PC-9 (cell line): Measurements from ENCODE around the gene ARHGAP22. TPM values are rescaled to one million over a fixed set of nuclear protein-coding genes. Genes with fewer than 3 reads are reported as not detected.

Experiments
- BruUV-seq: library from RNA; stranded (reverse); fragments of 400-500 nt; replicated peaks from 2 replicates; lab custom pipeline; 2021; lab: Mats Ljungman, UMichigan
- CTCF ChIA-PET: fragments of 300-600 bp; sonication (Branson Sonifier 250); formaldehyde crosslinking; loops from one replicate; lab custom pipeline; 2022; ENCODE audit warnings: antibody characterized with exemption; lab: Charles Lee
- POLR2A ChIA-PET: fragments of 300-600 bp; sonication (Branson Sonifier 250); formaldehyde crosslinking; loops from one replicate; lab custom pipeline; 2022; ENCODE audit warnings: antibody characterized with exemption; ENCODE audit not compliant: unreplicated experiment; lab: Charles Lee
- DNase-seq, 2 experiments: peaks; one replicate each; pipeline versions ENCODE4 v3.0.0 to v3.0.0-alpha.2; 2015 to 2022; ENCODE audit warnings: mixed read lengths in 1 of 2
- H2AFZ ChIP-seq: fragments of 200-600 bp; sonication (generic); 2 replicates; pipeline ENCODE4 v1.8.1; 2017; ENCODE audit warnings: antibody characterized with exemption
- H3F3A ChIP-seq: fragments of 200-600 bp; sonication (generic); 2 replicates; pipeline ENCODE4 v1.8.1; 2017; ENCODE audit warnings: antibody characterized with exemption, mild to moderate bottlenecking, low read depth; ENCODE audit not compliant: insufficient read depth
- H3K27ac ChIP-seq: fragments of 200-600 bp; sonication (generic); 2 replicates; pipeline ENCODE4 v1.6.1; 2016; ENCODE audit warnings: mixed run types
- H3K27me3 ChIP-seq: fragments of 200-600 bp; sonication (generic); 2 replicates; pipeline ENCODE4 v1.6.1; 2016; ENCODE audit warnings: low read depth, mixed run types; ENCODE audit not compliant: insufficient read depth
- H3K36me3 ChIP-seq: fragments of 200-600 bp; sonication (generic); 2 replicates; pipeline ENCODE4 v1.6.1; 2016; ENCODE audit warnings: low read depth, mixed run types
- H3K4me1 ChIP-seq: fragments of 200-600 bp; sonication (generic); replicated peaks from 2 replicates; pipeline ENCODE4 v1.6.1; 2016; ENCODE audit warnings: mixed run types; ENCODE audit not compliant: insufficient read depth
- H3K4me2 ChIP-seq: fragments of 200-600 bp; sonication (generic); 2 replicates; pipeline ENCODE4 v1.6.1; 2017; ENCODE audit warnings: mixed run types
- H3K4me3 ChIP-seq: fragments of 200-600 bp; sonication (generic); 2 replicates; pipeline ENCODE4 v1.6.1; 2016; ENCODE audit warnings: mixed run types
- H3K79me2 ChIP-seq: fragments of 200-600 bp; sonication (generic); 2 replicates; pipeline ENCODE4 v1.6.1; 2017; ENCODE audit warnings: low read depth, mixed run types
- H3K9me2 ChIP-seq: fragments of 200-600 bp; sonication (generic); 2 replicates; pipeline ENCODE4 v1.8.1; 2017; ENCODE audit warnings: mild to moderate bottlenecking; ENCODE audit not compliant: insufficient read depth
- H3K9me3 ChIP-seq: fragments of 200-600 bp; sonication (generic); 2 replicates; pipeline ENCODE4 v1.8.1; 2016; ENCODE audit warnings: low read depth; ENCODE audit not compliant: insufficient read depth
- H4K20me1 ChIP-seq: fragments of 200-600 bp; sonication (generic); 2 replicates; pipeline ENCODE4 v1.8.1; 2017; ENCODE audit not compliant: insufficient read depth
- EZH2 ChIP-seq: fragments of 200-600 bp; sonication (generic); IDR thresholded peaks from 2 replicates; pipeline ENCODE4 v1.8.0; 2017; ENCODE audit warnings: antibody characterized with exemption, low read depth
- intact Hi-C: fragments of 100-400 bp; cut with micrococcal nuclease; formaldehyde crosslinking; loops from one replicate; pipeline ENCODE4 v1.10.0; 2022; ENCODE audit not compliant: unreplicated experiment
- total RNA-seq: library from RNA; stranded (reverse); gene quantifications from 2 replicates; pipeline ENCODE4 v1.2.3, GENCODE V29; 2021
- TF ChIP-seq, protein P1 (sequence below): fragments of 200-600 bp; sonication (generic); conservative IDR thresholded peaks from 2 replicates; pipeline ENCODE4 v1.6.1; 2017; ENCODE audit warnings: mixed run types, antibody characterized with exemption, mild to moderate bottlenecking, moderate library complexity

The ARHGAP22 gene
- total RNA-seq, 1 experiment from 2014 or later, result 4.0 TPM

GRCh38 chr10:48568546-48568945, 36.3 kb downstream of the ARHGAP22 start:
- ChIA-PET CTCF (no interaction called here), POLR2A (no interaction called here)
- Histone ChIP-seq H3K27me3 (no peaks in the 10 kb centered on the region), H3K4me2 (no peak overlapping the region), H2AFZ (no peak overlapping the region), H3F3A (no peaks in the 10 kb centered on the region), H3K9me2 (peaks cover 7% of the 10 kb centered on the region; the same call in 1 of the 2 replicates), H3K79me2 (no peaks in the 10 kb centered on the region), H3K4me3 (no peak overlapping the region), H4K20me1 (no peaks in the 10 kb centered on the region), H3K9me3 (no peaks in the 10 kb centered on the region), H3K4me1 (no peaks in the 10 kb centered on the region), H3K36me3 (no peaks in the 10 kb centered on the region), H3K27ac (no peak overlapping the region)
- no peak for DNase-seq
- intact Hi-C loops, result no loop called here
- BruUV-seq, result no TSS peak
- TF ChIP-seq, protein P1, sequence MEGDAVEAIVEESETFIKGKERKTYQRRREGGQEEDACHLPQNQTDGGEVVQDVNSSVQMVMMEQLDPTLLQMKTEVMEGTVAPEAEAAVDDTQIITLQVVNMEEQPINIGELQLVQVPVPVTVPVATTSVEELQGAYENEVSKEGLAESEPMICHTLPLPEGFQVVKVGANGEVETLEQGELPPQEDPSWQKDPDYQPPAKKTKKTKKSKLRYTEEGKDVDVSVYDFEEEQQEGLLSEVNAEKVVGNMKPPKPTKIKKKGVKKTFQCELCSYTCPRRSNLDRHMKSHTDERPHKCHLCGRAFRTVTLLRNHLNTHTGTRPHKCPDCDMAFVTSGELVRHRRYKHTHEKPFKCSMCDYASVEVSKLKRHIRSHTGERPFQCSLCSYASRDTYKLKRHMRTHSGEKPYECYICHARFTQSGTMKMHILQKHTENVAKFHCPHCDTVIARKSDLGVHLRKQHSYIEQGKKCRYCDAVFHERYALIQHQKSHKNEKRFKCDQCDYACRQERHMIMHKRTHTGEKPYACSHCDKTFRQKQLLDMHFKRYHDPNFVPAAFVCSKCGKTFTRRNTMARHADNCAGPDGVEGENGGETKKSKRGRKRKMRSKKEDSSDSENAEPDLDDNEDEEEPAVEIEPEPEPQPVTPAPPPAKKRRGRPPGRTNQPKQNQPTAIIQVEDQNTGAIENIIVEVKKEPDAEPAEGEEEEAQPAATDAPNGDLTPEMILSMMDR, result no peak
- TF ChIP-seq EZH2, result no peak

- no TSS peak for BruUV-seq
- no peaks in the 10 kb centered on the region for H3K36me3 ChIP-seq
- no peaks in the 10 kb centered on the region for H3K79me2 ChIP-seq
- H4K20me1 ChIP-seq, result no peaks in the 10 kb centered on the region
- no peaks in the 10 kb centered on the region for H3K27me3 ChIP-seq
- no peaks in the 10 kb centered on the region for H3K9me3 ChIP-seq
- no peak overlapping the region for H3K4me2 ChIP-seq
- CTCF ChIA-PET, result no interaction called here
- peaks cover 7% of the 10 kb centered on the region; the same call in 1 of the 2 replicates for H3K9me2 ChIP-seq
- TF ChIP-seq EZH2, result no peak
- TF ChIP-seq, protein P1, result no peak
- no peak overlapping the region for H3K4me3 ChIP-seq
- no peak for DNase-seq
- intact Hi-C loops, result no loop called here
- POLR2A ChIA-PET, result no interaction called here
- H2AFZ ChIP-seq, result no peak overlapping the region
- no peaks in the 10 kb centered on the region for H3F3A ChIP-seq
- no peaks in the 10 kb centered on the region for H3K4me1 ChIP-seq
- no peak overlapping the region for H3K27ac ChIP-seq
Measured at GRCh38 chr10:48568131-48568530, 36.7 kb downstream of the ARHGAP22 start.

DNA sequence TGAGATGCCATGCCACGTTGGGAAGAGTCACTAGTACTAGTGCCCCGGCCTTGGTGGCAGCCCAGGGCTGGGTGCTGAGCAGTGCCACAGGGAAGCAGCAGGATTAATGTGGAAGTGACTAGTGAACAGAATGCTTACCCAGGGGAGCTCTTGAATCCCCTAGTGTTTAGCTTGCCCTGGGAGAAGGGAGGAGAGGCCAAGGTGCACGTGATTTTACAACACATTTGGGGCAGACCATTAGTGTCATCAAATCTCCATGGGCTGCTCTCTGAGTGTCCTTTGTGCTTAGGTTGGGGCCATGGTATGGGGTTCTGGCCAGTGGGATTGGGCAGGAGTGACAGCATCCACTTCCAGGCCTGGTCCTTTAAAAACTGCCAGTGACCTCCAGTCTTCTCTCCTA, 37.5 kb downstream of the ARHGAP22 start:
- ChIA-PET POLR2A (no interaction called here), CTCF (no interaction called here)
- Histone ChIP-seq H3K27ac (no peak overlapping the region), H3K27me3 (no peaks in the 10 kb centered on the region), H4K20me1 (no peaks in the 10 kb centered on the region), H3K9me2 (peaks cover 7% of the 10 kb centered on the region; the same call in 1 of the 2 replicates), H3K4me2 (no peak overlapping the region), H3K4me3 (no peak overlapping the region), H3F3A (no peaks in the 10 kb centered on the region), H3K4me1 (no peaks in the 10 kb centered on the region), H3K36me3 (no peaks in the 10 kb centered on the region), H3K9me3 (no peaks in the 10 kb centered on the region), H3K79me2 (no peaks in the 10 kb centered on the region), H2AFZ (no peak overlapping the region)
- BruUV-seq, result no TSS peak
- intact Hi-C loops, result no loop called here
- no peak for DNase-seq
- TF ChIP-seq, protein P1, result no peak
- TF ChIP-seq EZH2, result no peak
